Activated CD4-positive, CD25-positive, alpha-beta regulatory T cell (primary cell): ENCODE measurements around the gene IMPDH1.
A peak's percentile ranks its signal among the peaks of the same experiment; 100 is the strongest.

Experiments
- DNase-seq, 4 experiments: peaks; one replicate each; lab custom pipeline; 2025; lab: John Stamatoyannopoulos, UW

IMPDH1 gene

GRCh38 chr7:128434413-128435326, 24.9 kb upstream of the IMPDH1 start:
- no peak for DNase-seq

GRCh38 chr7:128431754-128432153, 22.0 kb upstream of the IMPDH1 start:
- DNase-seq: no peak

GRCh38 chr7:128431221-128431620, 21.4 kb upstream of the IMPDH1 start:
- DNase-seq: no peak

- DNase-seq: no peak
Observed at GRCh38 chr7:128430207-128430606, 20.4 kb upstream of the IMPDH1 start.

- no peak for DNase-seq
Observed at GRCh38 chr7:128427289-128427891, 17.6 kb upstream of the IMPDH1 start.

DNA sequence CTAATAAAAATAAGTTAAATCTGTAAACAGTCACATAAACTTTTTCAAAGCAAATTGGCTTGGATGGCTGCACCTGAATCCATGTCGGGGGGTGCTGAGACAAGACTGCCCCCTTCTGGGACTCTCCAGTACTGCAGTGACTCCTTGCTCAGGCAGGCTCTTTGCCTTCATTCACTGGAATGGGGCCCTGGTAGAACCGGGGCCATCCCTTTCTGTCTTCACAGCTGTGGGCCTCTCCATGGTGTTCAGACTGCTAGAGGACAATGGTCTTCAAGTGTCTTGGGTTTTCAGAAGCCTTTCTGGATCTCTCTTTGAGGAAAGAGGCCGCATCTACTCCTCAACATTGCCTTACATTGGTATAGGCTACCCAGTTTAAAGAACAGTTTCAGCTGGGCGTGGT, 16.1 kb upstream of the IMPDH1 start:
- peak; percentile 28 to 77 (median 50) for DNase-seq

GRCh38 chr7:128424686-128425275, 15.0 kb upstream of the IMPDH1 start:
- DNase-seq: no peak

- DNase-seq: no peak
Observed at GRCh38 chr7:128422842-128423241, 13.1 kb upstream of the IMPDH1 start.

GRCh38 chr7:128422037-128422436, 12.3 kb upstream of the IMPDH1 start:
- DNase-seq: no peak

- no peak for DNase-seq
Observed at GRCh38 chr7:128421384-128421783, 11.6 kb upstream of the IMPDH1 start.

DNA sequence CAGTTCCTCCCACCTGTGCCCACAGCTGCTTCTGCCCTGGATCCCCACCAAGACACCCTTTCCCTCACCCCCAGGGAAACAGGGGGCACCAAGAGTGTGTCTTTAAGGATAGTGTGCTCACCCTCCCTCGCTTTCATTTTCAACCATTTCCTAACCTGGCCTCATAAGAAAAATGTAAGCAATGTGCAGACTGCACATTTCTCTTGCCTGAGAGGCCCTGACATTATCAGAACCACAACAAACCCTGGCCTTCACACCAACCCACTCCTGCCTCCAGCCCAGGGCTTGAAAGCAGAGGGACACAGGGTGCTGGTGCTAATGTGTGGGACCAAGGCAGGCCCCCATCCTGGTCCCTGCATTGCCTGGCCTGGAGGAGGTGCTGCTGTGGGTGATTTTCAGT, 11.0 kb upstream of the IMPDH1 start:
- DNase-seq: no peak

GRCh38 chr7:128419257-128419656, 9.5 kb upstream of the IMPDH1 start:
- DNase-seq: no peak

- DNase-seq: no peak
Observed at GRCh38 chr7:128417071-128417470, 7.3 kb upstream of the IMPDH1 start.

GRCh38 chr7:128415217-128415785, 5.5 kb upstream of the IMPDH1 start:
- DNase-seq: no peak

DNA sequence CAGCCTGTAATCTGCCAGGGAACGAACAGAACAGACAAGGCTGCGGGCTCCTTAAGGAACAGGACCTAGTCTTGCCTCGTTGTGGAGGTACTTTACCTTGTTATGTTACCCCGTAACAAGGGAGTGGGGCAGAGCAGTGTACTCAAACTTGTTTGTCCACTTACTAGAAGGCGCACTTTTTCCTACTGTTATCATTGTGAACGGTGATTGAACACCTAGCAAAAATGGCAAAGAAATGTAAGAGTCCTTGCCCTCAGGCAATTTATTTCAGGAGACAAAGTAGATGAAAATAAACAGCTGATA, 620 bp upstream of the IMPDH1 start:
- DNase-seq: no peak

- DNase-seq: no peak
Observed at GRCh38 chr7:128408709-128409595, 830 bp downstream of the IMPDH1 start.

DNA sequence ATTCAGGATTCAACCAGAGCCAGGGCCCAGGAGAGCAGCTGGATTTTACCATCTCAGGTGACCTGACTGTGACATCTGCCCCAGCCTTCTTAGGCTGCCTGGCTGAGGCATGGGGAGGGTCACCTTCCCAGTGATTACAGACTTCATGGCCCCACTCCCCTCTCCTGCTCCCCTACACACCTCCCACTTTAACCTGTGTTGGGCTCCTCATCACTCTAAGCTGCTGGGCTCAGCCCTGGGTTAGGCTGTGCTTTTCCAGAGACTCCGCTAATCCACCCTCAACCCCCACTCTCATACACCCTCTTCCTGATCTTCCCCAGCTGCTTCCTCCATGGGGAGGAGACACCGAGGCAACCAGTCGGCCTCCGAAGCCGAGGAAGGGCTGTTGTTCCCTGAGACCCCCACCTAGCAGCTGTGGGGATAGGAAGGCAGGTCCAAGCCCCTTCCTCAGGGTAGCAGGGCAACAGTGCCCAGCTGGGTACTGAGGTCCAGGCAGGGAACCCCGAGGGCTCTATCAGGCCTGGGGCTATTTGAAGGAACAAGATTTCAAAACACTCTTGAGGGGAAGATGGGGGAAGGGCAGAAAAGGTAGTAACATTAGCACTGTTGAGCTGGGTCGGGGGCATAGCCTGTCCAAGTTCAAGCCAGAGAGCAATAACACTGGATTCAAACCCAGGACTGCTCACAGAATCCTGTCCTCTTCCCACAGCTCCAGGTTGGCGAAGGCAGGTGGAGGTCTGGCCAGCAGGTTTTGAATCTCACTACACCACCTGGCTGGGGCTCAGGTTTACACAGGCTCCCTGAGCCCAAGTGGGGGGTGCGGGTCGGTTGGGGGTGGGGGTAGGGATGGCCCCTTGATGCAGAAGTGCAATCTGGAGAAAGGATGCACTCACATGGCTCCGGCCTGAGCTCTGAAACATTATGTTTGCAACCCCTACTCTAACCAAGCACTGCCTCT, 1.8 kb downstream of the IMPDH1 start:
- DNase-seq: no peak

DNA sequence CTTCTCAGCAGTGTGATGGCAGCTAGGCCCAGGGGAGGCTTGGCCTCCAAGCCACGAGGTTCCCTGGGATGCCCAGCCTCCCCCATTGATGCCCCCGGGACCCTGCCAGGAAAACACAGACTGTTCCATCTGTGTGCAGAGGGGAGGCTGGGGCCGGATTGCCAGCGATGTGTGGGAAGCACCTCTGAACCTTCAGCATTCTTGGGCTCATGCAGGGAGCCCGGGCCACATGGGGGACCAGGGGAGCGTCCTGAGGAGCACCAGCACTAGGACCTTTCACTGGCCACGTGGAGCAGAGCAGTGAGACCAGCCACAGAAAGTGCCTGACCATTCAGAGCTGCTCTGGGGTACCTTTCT, 2.6 kb downstream of the IMPDH1 start:
- DNase-seq: no peak

- DNase-seq: no peak
Observed at GRCh38 chr7:128406314-128407232, 3.2 kb downstream of the IMPDH1 start.
